PFSK-1 (cell line): ENCODE results near the gene CPA3.

Experiments used
- FOXP2 ChIP-seq: optimal IDR thresholded peaks from 2 replicates; pipeline ENCODE3; 2011; ENCODE audit warnings: borderline replicate concordance, control low read depth, inconsistent platforms; ENCODE audit not compliant: insufficient read depth; ENCODE audit errors: extremely low read length, extremely low read depth
- POLR2AphosphoS5 ChIP-seq: IDR thresholded peaks from 2 replicates; pipeline ENCODE4 v1.6.1; 2012; ENCODE audit warnings: low read depth, mild to moderate bottlenecking, control low read depth, low read length, moderate library complexity
- SIN3A ChIP-seq: IDR thresholded peaks from 2 replicates; pipeline ENCODE4 v1.6.1; 2012; ENCODE audit warnings: mild to moderate bottlenecking, low read length, moderate library complexity, borderline replicate concordance; ENCODE audit not compliant: insufficient read depth
- TAF1 ChIP-seq: IDR thresholded peaks from 2 replicates; pipeline ENCODE4 v1.6.1; 2012; ENCODE audit warnings: low read length, control low read depth, borderline replicate concordance; ENCODE audit not compliant: insufficient read depth
- TF ChIP-seq, protein P1 (sequence below), 2 experiments: IDR thresholded peaks; 2 replicates each; pipeline versions ENCODE4 v1.6.1 to v1.8.0; 2011 to 2012; ENCODE audit warnings: low read depth in 2 of 2, low read length in 2 of 2, control low read depth in 1 of 2, inconsistent platforms in 1 of 2, mild to moderate bottlenecking in 1 of 2, moderate library complexity in 1 of 2; ENCODE audit not compliant: insufficient read depth in 1 of 2

Gene CPA3

DNA sequence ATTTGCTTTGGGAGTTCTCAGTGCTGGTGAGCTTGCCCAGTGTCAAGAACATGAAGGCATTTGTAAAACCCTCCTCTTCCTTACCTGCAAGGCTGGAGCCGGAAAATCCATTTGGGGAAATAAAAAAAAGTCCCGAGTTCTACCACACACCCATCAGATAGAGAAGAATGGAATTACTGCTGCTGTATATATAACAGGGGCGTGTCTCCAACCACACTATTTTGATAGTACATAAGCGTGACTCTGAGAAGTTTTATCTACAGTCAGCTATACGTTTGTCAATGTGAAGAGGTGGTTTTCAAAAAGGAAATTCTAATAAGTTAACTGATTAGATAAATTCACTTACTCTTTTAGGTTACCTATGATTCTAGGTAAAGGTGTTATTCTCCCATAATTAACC lies 1.3 kb upstream of the CPA3 start:
- TF ChIP-seq FOXP2 = no peak
- no peak for TF ChIP-seq POLR2AphosphoS5
- TF ChIP-seq TAF1 = no peak
- TF ChIP-seq SIN3A = no peak
- TF ChIP-seq, protein P1, sequence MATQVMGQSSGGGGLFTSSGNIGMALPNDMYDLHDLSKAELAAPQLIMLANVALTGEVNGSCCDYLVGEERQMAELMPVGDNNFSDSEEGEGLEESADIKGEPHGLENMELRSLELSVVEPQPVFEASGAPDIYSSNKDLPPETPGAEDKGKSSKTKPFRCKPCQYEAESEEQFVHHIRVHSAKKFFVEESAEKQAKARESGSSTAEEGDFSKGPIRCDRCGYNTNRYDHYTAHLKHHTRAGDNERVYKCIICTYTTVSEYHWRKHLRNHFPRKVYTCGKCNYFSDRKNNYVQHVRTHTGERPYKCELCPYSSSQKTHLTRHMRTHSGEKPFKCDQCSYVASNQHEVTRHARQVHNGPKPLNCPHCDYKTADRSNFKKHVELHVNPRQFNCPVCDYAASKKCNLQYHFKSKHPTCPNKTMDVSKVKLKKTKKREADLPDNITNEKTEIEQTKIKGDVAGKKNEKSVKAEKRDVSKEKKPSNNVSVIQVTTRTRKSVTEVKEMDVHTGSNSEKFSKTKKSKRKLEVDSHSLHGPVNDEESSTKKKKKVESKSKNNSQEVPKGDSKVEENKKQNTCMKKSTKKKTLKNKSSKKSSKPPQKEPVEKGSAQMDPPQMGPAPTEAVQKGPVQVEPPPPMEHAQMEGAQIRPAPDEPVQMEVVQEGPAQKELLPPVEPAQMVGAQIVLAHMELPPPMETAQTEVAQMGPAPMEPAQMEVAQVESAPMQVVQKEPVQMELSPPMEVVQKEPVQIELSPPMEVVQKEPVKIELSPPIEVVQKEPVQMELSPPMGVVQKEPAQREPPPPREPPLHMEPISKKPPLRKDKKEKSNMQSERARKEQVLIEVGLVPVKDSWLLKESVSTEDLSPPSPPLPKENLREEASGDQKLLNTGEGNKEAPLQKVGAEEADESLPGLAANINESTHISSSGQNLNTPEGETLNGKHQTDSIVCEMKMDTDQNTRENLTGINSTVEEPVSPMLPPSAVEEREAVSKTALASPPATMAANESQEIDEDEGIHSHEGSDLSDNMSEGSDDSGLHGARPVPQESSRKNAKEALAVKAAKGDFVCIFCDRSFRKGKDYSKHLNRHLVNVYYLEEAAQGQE (IDR thresholded peaks at IDR 0.05; ENCODE audit: insufficient read depth in 1 of 2, low read depth in 2 of 2, low read length in 2 of 2) = no peak

GRCh38 chr3:148866261-148866660 lies 1.2 kb downstream of the CPA3 start:
- no peak for TF ChIP-seq FOXP2
- TF ChIP-seq, protein P1 (IDR thresholded peaks at IDR 0.05; ENCODE audit: insufficient read depth in 1 of 2, low read depth in 2 of 2, low read length in 2 of 2) = no peak
- no peak for TF ChIP-seq TAF1
- no peak for TF ChIP-seq SIN3A
- TF ChIP-seq POLR2AphosphoS5 = no peak

GRCh38 chr3:148873270-148873927 lies 8.3 kb downstream of the CPA3 start:
- TF ChIP-seq TAF1 = no peak
- TF ChIP-seq, protein P1 (IDR thresholded peaks at IDR 0.05; ENCODE audit: insufficient read depth in 1 of 2, low read depth in 2 of 2, low read length in 2 of 2) = no peak
- no peak for TF ChIP-seq FOXP2
- no peak for TF ChIP-seq SIN3A
- no peak for TF ChIP-seq POLR2AphosphoS5

- no peak for TF ChIP-seq SIN3A
- TF ChIP-seq, protein P1 (IDR thresholded peaks at IDR 0.05; ENCODE audit: insufficient read depth in 1 of 2, low read depth in 2 of 2, low read length in 2 of 2) = no peak
- TF ChIP-seq FOXP2 = no peak
- TF ChIP-seq POLR2AphosphoS5 = no peak
- TF ChIP-seq TAF1 = no peak
These were observed 8.9 kb downstream of the CPA3 start for GRCh38 chr3:148873977-148874376.

DNA sequence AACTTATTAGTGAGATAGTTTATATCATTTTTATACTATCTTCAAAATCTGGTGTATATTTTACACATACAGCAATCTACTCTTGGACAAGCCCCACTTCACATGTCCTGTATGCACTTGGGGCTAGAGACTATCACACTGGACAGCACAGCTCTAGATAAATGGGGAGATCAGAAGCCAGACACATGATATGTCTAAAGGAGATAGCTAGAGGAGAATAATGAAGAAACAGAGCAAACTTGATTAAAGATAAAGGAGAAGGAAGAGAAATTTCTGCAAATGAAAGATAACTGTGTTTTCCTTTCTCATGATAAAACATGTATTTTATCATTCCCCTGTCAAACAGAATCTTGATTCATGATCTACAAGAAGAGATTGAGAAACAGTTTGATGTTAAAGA lies 13.0 kb downstream of the CPA3 start:
- TF ChIP-seq FOXP2 (no peak), SIN3A (no peak), POLR2AphosphoS5 (no peak), TAF1 (no peak)
- TF ChIP-seq, protein P1 (IDR thresholded peaks at IDR 0.05; ENCODE audit: insufficient read depth in 1 of 2, low read depth in 2 of 2, low read length in 2 of 2) = no peak
